Measurements from ENCODE around the gene TP53TG5. TPM values are rescaled to one million over a fixed set of nuclear protein-coding genes. Genes with fewer than 3 reads are reported as not detected.
A peak's percentile ranks its signal among the peaks of the same experiment; 100 is the strongest.

Gene TP53TG5
- total RNA-seq, 2 donors from 2014 or later, result 0.40 to 1.0 TPM

GRCh38 chr20:45365444-45365970 lies 12.6 kb downstream of the TP53TG5 start:
- no peaks in the 10 kb centered on the region for H3K9me3 ChIP-seq
- peaks cover 6% of the 10 kb centered on the region for H3K4me1 ChIP-seq
- no peak overlapping the region for H3K27ac ChIP-seq
- no peaks in the 10 kb centered on the region for H3K36me3 ChIP-seq
- no peak overlapping the region for H3K4me3 ChIP-seq
- intact Hi-C loops (cut with DNase I), result loop anchor here (5.0 kb wide), 1 partner anchor 38 kb away; no protein-coding TSS in a partner anchor
- no peak overlapping the region for H3K9ac ChIP-seq (ENCODE audit: low read depth in 2 of 2, low read length in 2 of 2)
- TF ChIP-seq, protein P1, sequence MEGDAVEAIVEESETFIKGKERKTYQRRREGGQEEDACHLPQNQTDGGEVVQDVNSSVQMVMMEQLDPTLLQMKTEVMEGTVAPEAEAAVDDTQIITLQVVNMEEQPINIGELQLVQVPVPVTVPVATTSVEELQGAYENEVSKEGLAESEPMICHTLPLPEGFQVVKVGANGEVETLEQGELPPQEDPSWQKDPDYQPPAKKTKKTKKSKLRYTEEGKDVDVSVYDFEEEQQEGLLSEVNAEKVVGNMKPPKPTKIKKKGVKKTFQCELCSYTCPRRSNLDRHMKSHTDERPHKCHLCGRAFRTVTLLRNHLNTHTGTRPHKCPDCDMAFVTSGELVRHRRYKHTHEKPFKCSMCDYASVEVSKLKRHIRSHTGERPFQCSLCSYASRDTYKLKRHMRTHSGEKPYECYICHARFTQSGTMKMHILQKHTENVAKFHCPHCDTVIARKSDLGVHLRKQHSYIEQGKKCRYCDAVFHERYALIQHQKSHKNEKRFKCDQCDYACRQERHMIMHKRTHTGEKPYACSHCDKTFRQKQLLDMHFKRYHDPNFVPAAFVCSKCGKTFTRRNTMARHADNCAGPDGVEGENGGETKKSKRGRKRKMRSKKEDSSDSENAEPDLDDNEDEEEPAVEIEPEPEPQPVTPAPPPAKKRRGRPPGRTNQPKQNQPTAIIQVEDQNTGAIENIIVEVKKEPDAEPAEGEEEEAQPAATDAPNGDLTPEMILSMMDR (IDR thresholded peaks at IDR 0.05), result no peak
- no peaks in the 10 kb centered on the region for H3K27me3 ChIP-seq
- no peak for DNase-seq

DNA sequence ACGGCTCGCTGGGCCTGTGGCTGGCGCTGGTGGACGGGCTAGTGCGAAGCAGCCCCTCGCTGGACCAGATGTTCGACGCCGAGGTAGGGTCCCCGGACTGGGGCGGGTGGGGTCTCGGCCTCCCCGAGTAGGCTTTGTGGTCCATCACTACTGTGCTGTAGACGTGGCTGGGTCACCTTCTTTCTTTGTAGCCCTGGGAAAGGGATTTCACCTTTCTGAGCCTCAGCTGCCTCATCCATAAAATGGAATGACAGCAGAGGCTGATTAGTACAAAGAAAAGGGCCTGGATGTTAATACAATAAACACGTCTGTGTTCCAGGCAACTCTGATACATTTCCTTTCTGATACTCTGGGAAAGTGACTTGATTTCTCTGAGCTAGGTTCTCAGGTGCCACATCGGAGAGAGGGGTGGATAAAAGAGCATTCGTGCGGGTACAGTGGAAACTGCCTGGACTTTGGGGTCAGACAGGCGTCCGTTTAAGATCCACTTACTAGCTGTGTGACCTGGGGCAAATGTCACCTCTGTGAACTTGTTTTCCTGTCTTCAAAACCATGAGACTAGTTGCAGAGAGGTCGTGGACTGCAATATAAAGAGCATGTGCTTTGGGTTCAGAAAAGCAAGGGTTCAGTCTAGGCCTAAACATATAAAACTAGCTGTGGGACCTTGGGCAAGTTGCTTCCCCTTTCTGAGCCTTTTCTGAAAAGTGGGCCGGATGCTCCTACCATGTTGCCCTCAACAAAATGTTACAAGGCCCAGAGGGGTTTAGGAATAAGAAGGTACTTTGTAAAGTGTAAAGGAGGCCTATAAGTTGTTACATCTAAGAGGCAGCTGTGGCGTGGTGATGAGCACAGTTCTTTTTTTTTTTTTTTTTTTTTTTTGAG lies 14.3 kb downstream of the TP53TG5 start:
- Histone ChIP-seq H3K36me3 (no peaks in the 10 kb centered on the region), H3K9me3 (no peaks in the 10 kb centered on the region), H3K27me3 (no peaks in the 10 kb centered on the region), H3K4me3 (peak overlapping the region; percentile 59), H3K4me1 (peaks cover 6% of the 10 kb centered on the region), H3K9ac (ENCODE audit: low read depth in 2 of 2, low read length in 2 of 2) (peak overlapping the region; percentile 83 to 86), H3K27ac (peak overlapping the region; percentile 83)
- TF ChIP-seq, protein P1 (IDR thresholded peaks at IDR 0.05), result no peak
- intact Hi-C loops (cut with DNase I), result no loop called here
- peak; percentile 19 for DNase-seq

DNA sequence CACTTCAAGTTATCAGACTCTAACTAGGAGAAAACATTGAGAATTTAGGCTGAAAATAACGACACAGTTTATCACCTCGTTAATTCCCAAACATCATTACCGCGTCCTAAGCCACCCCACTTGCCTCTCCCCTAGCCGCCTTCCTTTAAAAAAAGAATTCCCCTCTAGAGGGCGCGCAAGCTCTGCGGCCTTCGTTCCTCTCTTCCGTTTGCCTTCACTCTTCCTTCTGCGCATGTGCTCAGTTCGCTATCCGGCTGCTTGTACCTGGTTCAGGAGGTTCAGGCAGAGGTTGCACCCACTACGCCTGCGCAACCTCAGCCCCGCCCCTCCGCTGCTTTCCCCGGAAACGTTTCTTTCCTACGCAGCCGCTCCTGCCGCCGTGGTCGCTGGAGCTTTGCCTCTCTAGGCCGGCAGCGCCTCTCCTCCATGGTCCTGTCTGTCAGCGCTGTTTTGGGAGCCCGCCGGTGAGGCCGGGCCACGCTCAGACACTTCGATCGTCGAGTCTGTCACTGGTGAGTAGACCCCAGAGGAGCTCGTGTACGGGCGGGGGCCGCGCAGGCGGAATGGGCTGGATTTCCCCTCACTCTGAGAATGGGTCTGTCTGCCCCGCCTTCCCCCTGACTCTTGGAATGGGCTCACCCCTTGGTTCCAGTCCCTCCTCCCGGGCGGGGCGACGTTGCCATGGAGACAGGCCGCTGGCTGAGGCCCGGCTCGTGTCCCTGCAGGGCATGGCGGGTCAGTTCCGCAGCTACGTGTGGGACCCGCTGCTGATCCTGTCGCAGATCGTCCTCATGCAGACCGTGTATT lies 15.1 kb downstream of the TP53TG5 start, which contains the start of gene SYS1:
Gene SYS1 (plus strand): TSS at position 353 of the 807 bp plus-strand sequence. CDS start 376 bp downstream, at position 729.
- H3K27ac ChIP-seq, result peak within 1 kb of the TSS; percentile 83
- intact Hi-C loops (cut with DNase I), result no loop called here
- peak within 1 kb of the TSS; percentile 59 for H3K4me3 ChIP-seq
- no peaks in the 10 kb centered on the region for H3K27me3 ChIP-seq
- no peaks in the 10 kb centered on the region for H3K9me3 ChIP-seq
- no peaks in the 10 kb centered on the region for H3K36me3 ChIP-seq
- H3K4me1 ChIP-seq, result peaks cover 6% of the 10 kb centered on the region
- peak within 1 kb of the TSS; percentile 83 to 86 for H3K9ac ChIP-seq (ENCODE audit: low read depth in 2 of 2, low read length in 2 of 2)
- TF ChIP-seq, protein P1 (IDR thresholded peaks at IDR 0.05), result peak; percentile 87
- peak; percentile 99 for DNase-seq

- Histone ChIP-seq H3K36me3 (no peaks in the 10 kb centered on the region), H3K27me3 (no peaks in the 10 kb centered on the region), H3K27ac (no peak overlapping the region), H3K4me3 (no peak overlapping the region), H3K4me1 (peaks cover 14% of the 10 kb centered on the region), H3K9me3 (no peaks in the 10 kb centered on the region), H3K9ac (ENCODE audit: low read depth in 2 of 2, low read length in 2 of 2) (no peak overlapping the region)
- TF ChIP-seq, protein P1 (IDR thresholded peaks at IDR 0.05), result no peak
- intact Hi-C loops (cut with DNase I), result no loop called here
- no peak for DNase-seq
These were observed 16.3 kb downstream of the TP53TG5 start for GRCh38 chr20:45361793-45362192.

Data from colonic mucosa (tissue), 4 donors.